Astrocyte (in vitro differentiated cells and primary cell): ENCODE results near the gene VSNL1. TPM values are rescaled to one million over a fixed set of nuclear protein-coding genes. Genes with fewer than 3 reads are reported as not detected.

Experiments used
- DNase-seq: peaks from one replicate; pipeline ENCODE4 v3.0.0-alpha.2; 2010; ENCODE audit warnings: low read depth
- FAIRE-seq: peaks from 2 replicates; lab custom pipeline; 2011; peaks lifted over from hg19 to GRCh38; lab: Jason Lieb, UNC
- H2AFZ ChIP-seq: 2 replicates; pipeline ENCODE4 v1.6.0; 2012; ENCODE audit warnings: low read depth, low read length, inconsistent platforms
- H3K27ac ChIP-seq: 2 replicates; pipeline ENCODE4 v1.5.1; 2011; ENCODE audit warnings: low read depth, low read length, inconsistent platforms
- H3K27me3 ChIP-seq: 2 replicates; pipeline ENCODE4 v1.6.0; 2011; ENCODE audit warnings: low read length, inconsistent platforms; ENCODE audit not compliant: insufficient read depth
- H3K36me3 ChIP-seq: 2 replicates; pipeline ENCODE4 v1.5.1; 2011; ENCODE audit warnings: low read length, inconsistent platforms; ENCODE audit not compliant: insufficient read depth
- H3K4me1 ChIP-seq: 2 replicates; pipeline ENCODE4 v1.5.1; 2011; ENCODE audit warnings: low read length, inconsistent platforms; ENCODE audit not compliant: insufficient read depth
- H3K4me2 ChIP-seq: 2 replicates; pipeline ENCODE4 v1.6.0; 2012; ENCODE audit warnings: low read length, inconsistent platforms
- H3K4me3 ChIP-seq: 2 replicates; pipeline ENCODE4 v1.5.1; 2011; ENCODE audit warnings: low read depth, mild to moderate bottlenecking, low read length, inconsistent platforms; ENCODE audit not compliant: insufficient read depth
- H3K79me2 ChIP-seq: 2 replicates; pipeline ENCODE4 v1.6.0; 2012; ENCODE audit warnings: mild to moderate bottlenecking, low read length, inconsistent platforms; ENCODE audit not compliant: insufficient read depth
- H3K9ac ChIP-seq: 2 replicates; pipeline ENCODE4 v1.6.0; 2012; ENCODE audit warnings: mild to moderate bottlenecking, low read length, inconsistent platforms
- H3K9me3 ChIP-seq: 2 replicates; pipeline ENCODE4 v1.5.1; 2012; ENCODE audit warnings: low read depth, mild to moderate bottlenecking, low read length, inconsistent platforms; ENCODE audit not compliant: insufficient read depth
- H4K20me1 ChIP-seq: 2 replicates; pipeline ENCODE4 v1.6.0; 2012; ENCODE audit warnings: low read length, inconsistent platforms; ENCODE audit not compliant: insufficient read depth
- H3K27ac Mint-ChIP-seq: one replicate; pipeline ENCODE4 v1.8.0; 2021; ENCODE audit warnings: mild to moderate bottlenecking, mixed read lengths; ENCODE audit not compliant: unreplicated experiment
- H3K27me3 Mint-ChIP-seq: one replicate; pipeline ENCODE4 v1.8.0; 2021; ENCODE audit warnings: low read depth, mixed read lengths; ENCODE audit not compliant: unreplicated experiment
- H3K36me3 Mint-ChIP-seq: one replicate; pipeline ENCODE4 v1.8.0; 2021; ENCODE audit warnings: low read depth, mixed read lengths; ENCODE audit not compliant: unreplicated experiment
- H3K4me1 Mint-ChIP-seq: one replicate; pipeline ENCODE4 v1.8.0; 2021; ENCODE audit warnings: low read depth, mixed read lengths; ENCODE audit not compliant: unreplicated experiment
- H3K4me3 Mint-ChIP-seq: one replicate; pipeline ENCODE4 v1.8.0; 2021; ENCODE audit warnings: mild to moderate bottlenecking, moderate library complexity, mixed read lengths; ENCODE audit not compliant: unreplicated experiment
- H3K9me3 Mint-ChIP-seq: one replicate; pipeline ENCODE4 v1.8.0; 2021; ENCODE audit warnings: mild to moderate bottlenecking, mixed read lengths; ENCODE audit not compliant: unreplicated experiment
- CTCF ChIP-seq: IDR thresholded peaks from 2 replicates; pipeline ENCODE4 v1.5.1; 2011; ENCODE audit warnings: low read depth, mild to moderate bottlenecking, inconsistent platforms, low read length, moderate library complexity; ENCODE audit not compliant: insufficient read depth
- EZH2 ChIP-seq: IDR thresholded peaks from 2 replicates; pipeline ENCODE4 v1.6.1; 2012; ENCODE audit warnings: mild to moderate bottlenecking, low read length, inconsistent platforms; ENCODE audit not compliant: insufficient read depth
- total RNA-seq: library from RNA; stranded (reverse); gene quantifications from 2 replicates; pipeline ENCODE4 v1.2.1, GENCODE V29; 2021

The VSNL1 gene
- total RNA-seq, 1 donor from 2014 or later: 0.61 TPM

- Histone ChIP-seq H2AFZ (no peak overlapping the region), H4K20me1 (no peaks in the 10 kb centered on the region), H3K27ac (no peak overlapping the region), H3K9me3 (no peaks in the 10 kb centered on the region), H3K36me3 (no peaks in the 10 kb centered on the region), H3K4me3 (no peak overlapping the region), H3K79me2 (no peaks in the 10 kb centered on the region), H3K27me3 (no peaks in the 10 kb centered on the region), H3K4me1 (peaks cover 7% of the 10 kb centered on the region), H3K9ac (no peak overlapping the region), H3K4me2 (peak overlapping the region; percentile 9)
- no peak overlapping the region for H3K4me3 Mint-ChIP-seq
- H3K27ac Mint-ChIP-seq: no peak overlapping the region
- FAIRE-seq (no peak), DNase-seq (peak; percentile 56)
- no peak for TF ChIP-seq EZH2
- TF ChIP-seq CTCF: no peak
- H3K27me3 Mint-ChIP-seq: peaks cover 4% of the 10 kb centered on the region
- peaks cover 6% of the 10 kb centered on the region for H3K4me1 Mint-ChIP-seq
- H3K36me3 Mint-ChIP-seq: no peaks in the 10 kb centered on the region
- H3K9me3 Mint-ChIP-seq: no peaks in the 10 kb centered on the region
Observed at GRCh38 chr2:17610521-17610920, 70.0 kb downstream of the VSNL1 start.

DNA sequence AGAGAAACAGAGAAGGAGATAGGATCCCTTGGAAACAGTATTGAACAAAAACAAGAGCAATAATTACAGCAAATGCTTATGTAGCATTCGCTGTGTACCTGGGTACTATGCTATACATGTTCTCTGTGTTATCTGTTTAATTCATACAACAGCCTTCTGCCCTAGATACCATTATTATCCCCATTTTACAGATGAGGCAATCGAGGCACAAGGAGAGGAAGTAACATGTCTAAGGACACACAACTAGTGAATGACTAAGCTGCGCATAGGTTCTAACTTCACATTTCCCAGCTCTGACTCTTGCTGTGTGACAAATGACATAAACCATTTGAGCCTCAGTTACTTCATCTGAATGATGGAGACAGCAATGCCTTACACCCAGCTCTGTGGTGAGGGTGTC is 70.5 kb downstream of the VSNL1 start:
- FAIRE-seq: no peak
- Histone ChIP-seq H3K4me3 (no peak overlapping the region), H4K20me1 (no peaks in the 10 kb centered on the region), H3K79me2 (no peaks in the 10 kb centered on the region), H3K4me1 (peaks cover 12% of the 10 kb centered on the region), H3K27me3 (no peaks in the 10 kb centered on the region), H3K4me2 (no peak overlapping the region), H3K36me3 (no peaks in the 10 kb centered on the region), H3K9ac (no peak overlapping the region), H3K27ac (no peak overlapping the region), H2AFZ (no peak overlapping the region), H3K9me3 (no peaks in the 10 kb centered on the region)
- H3K9me3 Mint-ChIP-seq: no peaks in the 10 kb centered on the region
- no peaks in the 10 kb centered on the region for H3K36me3 Mint-ChIP-seq
- no peak for TF ChIP-seq CTCF
- no peak for TF ChIP-seq EZH2
- no peak overlapping the region for H3K4me3 Mint-ChIP-seq
- peaks cover 10% of the 10 kb centered on the region for H3K4me1 Mint-ChIP-seq
- no peak for DNase-seq
- peaks cover 4% of the 10 kb centered on the region for H3K27me3 Mint-ChIP-seq
- no peak overlapping the region for H3K27ac Mint-ChIP-seq

DNA sequence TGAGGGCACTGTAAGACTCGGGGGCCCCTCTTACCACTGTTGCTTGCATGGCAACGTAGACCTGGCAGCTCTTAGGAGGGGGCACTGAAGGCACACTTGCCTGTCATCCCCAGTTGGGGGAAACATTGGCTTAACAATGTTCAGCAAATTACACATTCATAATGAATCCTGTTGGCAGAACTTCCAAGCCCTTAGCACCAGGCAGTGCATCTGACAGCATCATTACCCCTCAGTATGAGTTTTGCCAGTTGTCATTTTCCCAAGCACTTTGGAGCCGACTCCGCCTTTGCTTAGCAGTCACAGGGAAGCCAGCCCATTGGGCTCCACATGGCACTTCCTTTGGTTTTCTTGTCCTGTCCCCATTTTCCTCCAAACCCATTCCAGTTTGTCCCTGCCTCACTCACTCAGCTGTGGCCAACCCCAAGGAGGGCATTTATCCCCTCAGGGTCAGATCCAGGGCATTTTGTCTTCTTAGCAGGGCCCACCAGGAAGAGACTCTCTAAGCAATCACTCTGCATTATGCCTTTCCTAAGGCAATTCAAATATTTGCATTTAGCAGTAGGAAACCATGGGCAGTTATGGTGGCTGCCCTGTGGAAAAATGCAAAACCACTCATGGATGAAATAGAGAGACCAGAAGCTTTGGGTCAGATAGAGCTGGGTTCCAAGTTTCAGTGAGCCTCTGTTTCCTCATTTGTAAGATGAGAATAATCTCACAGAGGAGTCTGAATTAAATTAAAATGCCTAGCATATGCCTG is 73.9 kb downstream of the VSNL1 start:
- H3K4me3 Mint-ChIP-seq: no peak overlapping the region
- no peaks in the 10 kb centered on the region for H3K36me3 Mint-ChIP-seq
- H3K79me2 ChIP-seq: no peaks in the 10 kb centered on the region
- H3K27ac ChIP-seq: no peak overlapping the region
- H3K9me3 ChIP-seq: no peaks in the 10 kb centered on the region
- FAIRE-seq (no peak), DNase-seq (no peak)
- H3K27ac Mint-ChIP-seq: no peak overlapping the region
- no peak overlapping the region for H2AFZ ChIP-seq
- H3K27me3 Mint-ChIP-seq: peaks cover 4% of the 10 kb centered on the region
- no peak overlapping the region for H3K9ac ChIP-seq
- no peak overlapping the region for H3K4me2 ChIP-seq
- H3K27me3 ChIP-seq: no peaks in the 10 kb centered on the region
- no peak overlapping the region for H3K4me3 ChIP-seq
- peaks cover 6% of the 10 kb centered on the region for H3K4me1 Mint-ChIP-seq
- H3K36me3 ChIP-seq: no peaks in the 10 kb centered on the region
- TF ChIP-seq EZH2: no peak
- no peak for TF ChIP-seq CTCF
- H4K20me1 ChIP-seq: no peaks in the 10 kb centered on the region
- H3K9me3 Mint-ChIP-seq: no peaks in the 10 kb centered on the region
- peaks cover 20% of the 10 kb centered on the region for H3K4me1 ChIP-seq
